Astrocyte (in vitro differentiated cells and primary cell): Measurements from ENCODE around the gene TOGARAM2. TPM values are rescaled to one million over a fixed set of nuclear protein-coding genes. Genes with fewer than 3 reads are reported as not detected.

Source experiments
- DNase-seq: peaks from one replicate; pipeline ENCODE4 v3.0.0-alpha.2; 2010; ENCODE audit warnings: low read depth
- FAIRE-seq: peaks from 2 replicates; lab custom pipeline; 2011; peaks lifted over from hg19 to GRCh38; lab: Jason Lieb, UNC
- H2AFZ ChIP-seq: 2 replicates; pipeline ENCODE4 v1.6.0; 2012; ENCODE audit warnings: low read depth, low read length, inconsistent platforms
- H3K27ac ChIP-seq: 2 replicates; pipeline ENCODE4 v1.5.1; 2011; ENCODE audit warnings: low read depth, low read length, inconsistent platforms
- H3K27me3 ChIP-seq: 2 replicates; pipeline ENCODE4 v1.6.0; 2011; ENCODE audit warnings: low read length, inconsistent platforms; ENCODE audit not compliant: insufficient read depth
- H3K36me3 ChIP-seq: 2 replicates; pipeline ENCODE4 v1.5.1; 2011; ENCODE audit warnings: low read length, inconsistent platforms; ENCODE audit not compliant: insufficient read depth
- H3K4me1 ChIP-seq: 2 replicates; pipeline ENCODE4 v1.5.1; 2011; ENCODE audit warnings: low read length, inconsistent platforms; ENCODE audit not compliant: insufficient read depth
- H3K4me2 ChIP-seq: 2 replicates; pipeline ENCODE4 v1.6.0; 2012; ENCODE audit warnings: low read length, inconsistent platforms
- H3K4me3 ChIP-seq: 2 replicates; pipeline ENCODE4 v1.5.1; 2011; ENCODE audit warnings: low read depth, mild to moderate bottlenecking, low read length, inconsistent platforms; ENCODE audit not compliant: insufficient read depth
- H3K79me2 ChIP-seq: 2 replicates; pipeline ENCODE4 v1.6.0; 2012; ENCODE audit warnings: mild to moderate bottlenecking, low read length, inconsistent platforms; ENCODE audit not compliant: insufficient read depth
- H3K9ac ChIP-seq: 2 replicates; pipeline ENCODE4 v1.6.0; 2012; ENCODE audit warnings: mild to moderate bottlenecking, low read length, inconsistent platforms
- H3K9me3 ChIP-seq: 2 replicates; pipeline ENCODE4 v1.5.1; 2012; ENCODE audit warnings: low read depth, mild to moderate bottlenecking, low read length, inconsistent platforms; ENCODE audit not compliant: insufficient read depth
- H4K20me1 ChIP-seq: 2 replicates; pipeline ENCODE4 v1.6.0; 2012; ENCODE audit warnings: low read length, inconsistent platforms; ENCODE audit not compliant: insufficient read depth
- H3K27ac Mint-ChIP-seq: one replicate; pipeline ENCODE4 v1.8.0; 2021; ENCODE audit warnings: mild to moderate bottlenecking, mixed read lengths; ENCODE audit not compliant: unreplicated experiment
- H3K27me3 Mint-ChIP-seq: one replicate; pipeline ENCODE4 v1.8.0; 2021; ENCODE audit warnings: low read depth, mixed read lengths; ENCODE audit not compliant: unreplicated experiment
- H3K36me3 Mint-ChIP-seq: one replicate; pipeline ENCODE4 v1.8.0; 2021; ENCODE audit warnings: low read depth, mixed read lengths; ENCODE audit not compliant: unreplicated experiment
- H3K4me1 Mint-ChIP-seq: one replicate; pipeline ENCODE4 v1.8.0; 2021; ENCODE audit warnings: low read depth, mixed read lengths; ENCODE audit not compliant: unreplicated experiment
- H3K4me3 Mint-ChIP-seq: one replicate; pipeline ENCODE4 v1.8.0; 2021; ENCODE audit warnings: mild to moderate bottlenecking, moderate library complexity, mixed read lengths; ENCODE audit not compliant: unreplicated experiment
- H3K9me3 Mint-ChIP-seq: one replicate; pipeline ENCODE4 v1.8.0; 2021; ENCODE audit warnings: mild to moderate bottlenecking, mixed read lengths; ENCODE audit not compliant: unreplicated experiment
- EZH2 ChIP-seq: IDR thresholded peaks from 2 replicates; pipeline ENCODE4 v1.6.1; 2012; ENCODE audit warnings: mild to moderate bottlenecking, low read length, inconsistent platforms; ENCODE audit not compliant: insufficient read depth
- total RNA-seq: library from RNA; stranded (reverse); gene quantifications from 2 replicates; pipeline ENCODE4 v1.2.1, GENCODE V29; 2021
- TF ChIP-seq, protein P1 (sequence below): IDR thresholded peaks from 2 replicates; pipeline ENCODE4 v1.5.1; 2011; ENCODE audit warnings: low read depth, mild to moderate bottlenecking, inconsistent platforms, low read length, moderate library complexity; ENCODE audit not compliant: insufficient read depth

Gene TOGARAM2
- total RNA-seq, 1 donor from 2014 or later: 0.73 TPM

DNA sequence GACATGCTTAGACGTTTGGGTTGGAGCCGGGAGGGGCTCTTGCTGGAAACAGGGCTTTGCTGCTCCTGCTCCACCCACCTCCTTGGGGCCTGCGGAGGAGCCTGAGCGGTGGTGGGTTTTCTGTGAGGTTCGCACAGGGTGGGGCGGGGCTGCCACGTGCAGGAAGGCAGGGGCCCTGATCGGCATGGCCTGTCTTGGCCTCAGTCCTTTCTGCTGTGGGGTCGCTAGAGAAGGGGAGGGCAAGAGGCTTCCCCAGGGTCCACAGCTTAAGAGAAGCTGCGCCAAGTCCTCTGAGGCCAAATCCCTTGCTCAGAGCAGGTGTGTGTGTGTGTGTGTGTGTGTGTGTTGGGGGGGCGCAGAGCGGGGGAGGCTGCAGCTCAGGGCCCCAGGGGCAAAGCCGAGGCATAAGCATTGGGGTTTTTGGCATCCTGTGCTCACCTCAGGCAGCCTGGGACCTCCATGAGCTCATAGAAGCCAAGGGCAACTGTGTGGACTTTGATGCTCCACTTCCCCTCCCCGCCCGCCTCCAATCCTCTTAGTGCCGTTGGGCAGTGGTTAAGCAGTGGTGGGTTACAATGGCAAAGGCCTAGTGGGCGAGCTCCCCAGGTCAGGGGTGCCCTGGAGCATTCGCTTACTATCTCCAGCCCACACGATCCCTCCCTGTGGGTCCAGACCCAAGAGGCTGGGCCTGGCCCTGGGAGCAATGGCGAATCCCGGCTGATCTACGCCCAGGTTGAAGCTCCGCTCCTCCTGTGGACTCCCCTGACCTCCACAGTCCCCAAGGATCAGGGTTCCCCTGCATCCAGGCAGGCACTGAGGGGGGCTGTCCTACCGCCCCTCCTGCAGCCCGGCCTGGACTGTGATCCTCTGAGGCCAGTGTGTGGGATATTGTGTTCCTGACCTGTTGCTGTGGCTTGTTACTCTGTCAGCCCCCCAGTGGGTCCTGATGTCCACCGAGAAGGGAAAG lies 28.9 kb downstream of the TOGARAM2 start:
- H3K9me3 ChIP-seq: peaks cover 4% of the 10 kb centered on the region
- H3K36me3 ChIP-seq: no peaks in the 10 kb centered on the region
- Mint-ChIP-seq H3K27me3 (peaks cover 15% of the 10 kb centered on the region), H3K9me3 (no peaks in the 10 kb centered on the region), H3K27ac (no peak overlapping the region), H3K4me1 (peaks cover 23% of the 10 kb centered on the region), H3K36me3 (no peaks in the 10 kb centered on the region), H3K4me3 (no peak overlapping the region)
- no peaks in the 10 kb centered on the region for H3K79me2 ChIP-seq
- TF ChIP-seq, protein P1, sequence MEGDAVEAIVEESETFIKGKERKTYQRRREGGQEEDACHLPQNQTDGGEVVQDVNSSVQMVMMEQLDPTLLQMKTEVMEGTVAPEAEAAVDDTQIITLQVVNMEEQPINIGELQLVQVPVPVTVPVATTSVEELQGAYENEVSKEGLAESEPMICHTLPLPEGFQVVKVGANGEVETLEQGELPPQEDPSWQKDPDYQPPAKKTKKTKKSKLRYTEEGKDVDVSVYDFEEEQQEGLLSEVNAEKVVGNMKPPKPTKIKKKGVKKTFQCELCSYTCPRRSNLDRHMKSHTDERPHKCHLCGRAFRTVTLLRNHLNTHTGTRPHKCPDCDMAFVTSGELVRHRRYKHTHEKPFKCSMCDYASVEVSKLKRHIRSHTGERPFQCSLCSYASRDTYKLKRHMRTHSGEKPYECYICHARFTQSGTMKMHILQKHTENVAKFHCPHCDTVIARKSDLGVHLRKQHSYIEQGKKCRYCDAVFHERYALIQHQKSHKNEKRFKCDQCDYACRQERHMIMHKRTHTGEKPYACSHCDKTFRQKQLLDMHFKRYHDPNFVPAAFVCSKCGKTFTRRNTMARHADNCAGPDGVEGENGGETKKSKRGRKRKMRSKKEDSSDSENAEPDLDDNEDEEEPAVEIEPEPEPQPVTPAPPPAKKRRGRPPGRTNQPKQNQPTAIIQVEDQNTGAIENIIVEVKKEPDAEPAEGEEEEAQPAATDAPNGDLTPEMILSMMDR: no peak
- TF ChIP-seq EZH2: no peak
- FAIRE-seq (no peak), DNase-seq (no peak)
- H3K4me3 ChIP-seq: no peak overlapping the region
- H4K20me1 ChIP-seq: no peaks in the 10 kb centered on the region
- H3K27me3 ChIP-seq: no peaks in the 10 kb centered on the region
- H3K27ac ChIP-seq: no peak overlapping the region
- no peak overlapping the region for H2AFZ ChIP-seq
- H3K9ac ChIP-seq: no peak overlapping the region
- no peak overlapping the region for H3K4me2 ChIP-seq
- peaks cover 33% of the 10 kb centered on the region for H3K4me1 ChIP-seq

DNA sequence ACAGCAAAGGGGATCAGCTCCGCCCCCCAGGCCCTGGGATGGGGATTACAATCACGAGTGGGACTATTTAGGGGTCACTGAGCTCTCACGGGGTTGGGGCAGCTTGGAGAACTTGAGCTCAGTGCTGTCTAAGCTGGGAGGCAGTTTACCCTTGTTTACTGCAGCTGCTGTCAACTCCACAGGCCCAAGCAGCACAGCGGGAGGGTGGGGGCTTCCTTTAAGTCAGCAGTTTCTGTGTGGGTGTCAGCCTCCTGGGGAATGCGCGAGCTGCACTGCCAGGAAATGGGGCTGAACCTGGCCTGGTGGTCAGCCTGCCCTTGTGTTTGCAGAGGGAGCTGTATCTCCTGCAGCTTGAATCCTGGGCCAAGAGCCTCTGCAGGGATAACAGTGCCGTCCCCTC lies 29.8 kb downstream of the TOGARAM2 start:
- no peaks in the 10 kb centered on the region for H3K36me3 Mint-ChIP-seq

More for the DNA sequence above, 29.8 kb downstream of the TOGARAM2 start:
- FAIRE-seq (no peak), DNase-seq (peak; percentile 80)
- no peaks in the 10 kb centered on the region for H3K9me3 Mint-ChIP-seq
- peak overlapping the region; percentile 16 for H3K27ac Mint-ChIP-seq
- H3K4me1 Mint-ChIP-seq: peaks cover 26% of the 10 kb centered on the region
- H3K4me1 ChIP-seq: peaks cover 42% of the 10 kb centered on the region
- no peaks in the 10 kb centered on the region for H3K9me3 ChIP-seq
- no peaks in the 10 kb centered on the region for H3K27me3 ChIP-seq
- H3K27me3 Mint-ChIP-seq: peaks cover 15% of the 10 kb centered on the region
- no peak overlapping the region for H3K9ac ChIP-seq
- peak overlapping the region; percentile 74 for H3K4me2 ChIP-seq
- H3K4me3 ChIP-seq: no peak overlapping the region
- no peak overlapping the region for H3K27ac ChIP-seq
- peak overlapping the region; percentile 44 for H2AFZ ChIP-seq
- TF ChIP-seq EZH2: no peak
- TF ChIP-seq, protein P1: no peak
- no peaks in the 10 kb centered on the region for H3K36me3 ChIP-seq
- no peaks in the 10 kb centered on the region for H3K79me2 ChIP-seq
- no peak overlapping the region for H3K4me3 Mint-ChIP-seq
- H4K20me1 ChIP-seq: no peaks in the 10 kb centered on the region
